BLaER1 (cell line): Measurements from ENCODE around the gene NFATC4.

Experiments used
- H3K27ac ChIP-seq: shearing (Covaris generic); formaldehyde crosslinking; 2 replicates; pipeline ENCODE4 v1.8.1; 2022
- H3K27me3 ChIP-seq: shearing (Covaris generic); formaldehyde crosslinking; 2 replicates; pipeline ENCODE4 v1.8.1; 2022
- H3K36me3 ChIP-seq: shearing (Covaris generic); formaldehyde crosslinking; 2 replicates; pipeline ENCODE4 v1.8.1; 2022
- H3K4me1 ChIP-seq: shearing (Covaris generic); formaldehyde crosslinking; 2 replicates; pipeline ENCODE4 v1.8.1; 2022
- H3K4me2 ChIP-seq: shearing (Covaris generic); formaldehyde crosslinking; 2 replicates; pipeline ENCODE4 v1.8.1; 2022
- H3K4me3 ChIP-seq: shearing (Covaris generic); formaldehyde crosslinking; 2 replicates; pipeline ENCODE4 v1.8.1; 2022
- H3K9ac ChIP-seq: shearing (Covaris generic); formaldehyde crosslinking; 2 replicates; pipeline ENCODE4 v1.8.1; 2022
- H3K9me3 ChIP-seq: shearing (Covaris generic); formaldehyde crosslinking; 2 replicates; pipeline ENCODE4 v1.8.1; 2022
- H4K20me1 ChIP-seq: shearing (Covaris generic); formaldehyde crosslinking; 2 replicates; pipeline ENCODE4 v1.8.1; 2022
- Cebpa-rat ChIP-seq: shearing (Covaris generic); IDR thresholded peaks from 2 replicates; pipeline ENCODE4 v1.8.1; 2022

NFATC4 gene

GRCh38 chr14:24403294-24403998 lies 35.5 kb downstream of the NFATC4 start:
- Histone ChIP-seq H3K27ac (no peak overlapping the region), H3K36me3 (peaks cover 58% of the 10 kb centered on the region), H3K4me3 (no peak overlapping the region), H3K27me3 (no peaks in the 10 kb centered on the region), H4K20me1 (peaks cover 49% of the 10 kb centered on the region), H3K9ac (no peak overlapping the region), H3K4me1 (peaks cover 78% of the 10 kb centered on the region), H3K4me2 (peak overlapping the region; percentile 24; the same call in 1 of the 2 replicates), H3K9me3 (no peaks in the 10 kb centered on the region)
- TF ChIP-seq Cebpa-rat, result no peak

GRCh38 chr14:24404814-24405213 lies 36.8 kb downstream of the NFATC4 start:
- H4K20me1 ChIP-seq, result peaks cover 56% of the 10 kb centered on the region
- H3K4me2 ChIP-seq, result peak overlapping the region; percentile 26
- H3K9ac ChIP-seq, result no peak overlapping the region
- TF ChIP-seq Cebpa-rat, result no peak
- no peak overlapping the region for H3K4me3 ChIP-seq
- H3K27me3 ChIP-seq, result no peaks in the 10 kb centered on the region
- no peak overlapping the region for H3K27ac ChIP-seq
- H3K9me3 ChIP-seq, result no peaks in the 10 kb centered on the region
- peaks cover 87% of the 10 kb centered on the region for H3K4me1 ChIP-seq
- peaks cover 64% of the 10 kb centered on the region for H3K36me3 ChIP-seq

- H3K4me2 ChIP-seq, result 0 out of 2 replicates have a peak overlapping the region, but pooled peaks have one; percentile 0
- peaks cover 42% of the 10 kb centered on the region for H4K20me1 ChIP-seq
- H3K36me3 ChIP-seq, result peaks cover 77% of the 10 kb centered on the region
Observed at GRCh38 chr14:24406416-24406815, 38.4 kb downstream of the NFATC4 start.

GRCh38 chr14:24407608-24408325 lies 39.8 kb downstream of the NFATC4 start:
- peak overlapping the region; percentile 92 for H3K4me2 ChIP-seq
- peak overlapping the region; percentile 57; the same call in 1 of the 2 replicates for H3K9ac ChIP-seq
- peak overlapping the region; percentile 81 for H3K27ac ChIP-seq
- H4K20me1 ChIP-seq, result peaks cover 28% of the 10 kb centered on the region
- no peaks in the 10 kb centered on the region for H3K27me3 ChIP-seq
- TF ChIP-seq Cebpa-rat, result no peak
- peaks cover 83% of the 10 kb centered on the region for H3K36me3 ChIP-seq
- H3K9me3 ChIP-seq, result no peaks in the 10 kb centered on the region
- H3K4me3 ChIP-seq, result no peak overlapping the region; the same call in 1 of the 2 replicates
- H3K4me1 ChIP-seq, result peaks cover 81% of the 10 kb centered on the region

More at GRCh38 chr14:24406416-24406815, 38.4 kb downstream of the NFATC4 start:
- H3K4me3 ChIP-seq, result no peak overlapping the region
- no peak overlapping the region for H3K9ac ChIP-seq
- no peaks in the 10 kb centered on the region for H3K27me3 ChIP-seq
- no peaks in the 10 kb centered on the region for H3K9me3 ChIP-seq
- H3K4me1 ChIP-seq, result peaks cover 87% of the 10 kb centered on the region
- no peak for TF ChIP-seq Cebpa-rat
- peak overlapping the region; percentile 45; the same call in 1 of the 2 replicates for H3K27ac ChIP-seq

GRCh38 chr14:24408764-24409163 lies 40.8 kb downstream of the NFATC4 start:
- Histone ChIP-seq H3K9ac (peak overlapping the region; percentile 57), H3K9me3 (no peaks in the 10 kb centered on the region), H3K27me3 (no peaks in the 10 kb centered on the region), H4K20me1 (peaks cover 20% of the 10 kb centered on the region), H3K27ac (peak overlapping the region; percentile 81), H3K4me1 (peaks cover 71% of the 10 kb centered on the region), H3K36me3 (peaks cover 84% of the 10 kb centered on the region), H3K4me3 (no peak overlapping the region), H3K4me2 (peak overlapping the region; percentile 92)
- TF ChIP-seq Cebpa-rat, result no peak

- Histone ChIP-seq H4K20me1 (peaks cover 16% of the 10 kb centered on the region; the same call in 1 of the 2 replicates), H3K4me3 (0 out of 2 replicates have a peak overlapping the region, but pooled peaks have one; percentile 28), H3K9ac (peak overlapping the region; percentile 57), H3K27ac (peak overlapping the region; percentile 81), H3K4me2 (peak overlapping the region; percentile 92), H3K36me3 (peaks cover 87% of the 10 kb centered on the region), H3K27me3 (no peaks in the 10 kb centered on the region), H3K9me3 (no peaks in the 10 kb centered on the region), H3K4me1 (peaks cover 66% of the 10 kb centered on the region)
- no peak for TF ChIP-seq Cebpa-rat
Observed at GRCh38 chr14:24409192-24409591, 41.2 kb downstream of the NFATC4 start.

GRCh38 chr14:24409956-24410355 lies 42.0 kb downstream of the NFATC4 start:
- no peak for TF ChIP-seq Cebpa-rat
- Histone ChIP-seq H3K36me3 (peaks cover 89% of the 10 kb centered on the region), H3K9ac (no peak overlapping the region), H3K4me2 (peak overlapping the region; percentile 92), H4K20me1 (0 out of 2 replicates have a peak, but pooled peaks cover 8% of the 10 kb centered on the region), H3K9me3 (no peaks in the 10 kb centered on the region), H3K4me1 (peaks cover 60% of the 10 kb centered on the region), H3K27ac (peak overlapping the region; percentile 81), H3K4me3 (no peak overlapping the region), H3K27me3 (no peaks in the 10 kb centered on the region)

- Histone ChIP-seq H3K4me3 (no peak overlapping the region), H3K9ac (0 out of 2 replicates have a peak overlapping the region, but pooled peaks have one; percentile 10), H3K4me1 (peaks cover 67% of the 10 kb centered on the region), H3K36me3 (peaks cover 81% of the 10 kb centered on the region), H3K27ac (0 out of 2 replicates have a peak overlapping the region, but pooled peaks have one; percentile 6), H3K27me3 (no peaks in the 10 kb centered on the region), H4K20me1 (0 out of 2 replicates have a peak, but pooled peaks cover 8% of the 10 kb centered on the region), H3K9me3 (no peaks in the 10 kb centered on the region), H3K4me2 (peak overlapping the region; percentile 92)
- TF ChIP-seq Cebpa-rat, result no peak
Observed at GRCh38 chr14:24411443-24412389, 43.7 kb downstream of the NFATC4 start.

- no peak overlapping the region for H3K4me2 ChIP-seq
- no peak for TF ChIP-seq Cebpa-rat
- no peak overlapping the region for H3K9ac ChIP-seq
- H3K27me3 ChIP-seq, result no peaks in the 10 kb centered on the region
- no peak overlapping the region for H3K4me3 ChIP-seq
- 0 out of 2 replicates have a peak, but pooled peaks cover 8% of the 10 kb centered on the region for H4K20me1 ChIP-seq
- H3K9me3 ChIP-seq, result no peaks in the 10 kb centered on the region
- peaks cover 58% of the 10 kb centered on the region for H3K36me3 ChIP-seq
- H3K27ac ChIP-seq, result no peak overlapping the region
- H3K4me1 ChIP-seq, result peaks cover 64% of the 10 kb centered on the region
Observed at GRCh38 chr14:24414077-24414476, 46.1 kb downstream of the NFATC4 start.
